Astrocyte (in vitro differentiated cells and primary cell): ENCODE data around the gene DUS1L. TPM values are rescaled to one million over a fixed set of nuclear protein-coding genes. Genes with fewer than 3 reads are reported as not detected.

ENCODE experiments used
- DNase-seq: peaks from one replicate; pipeline ENCODE4 v3.0.0-alpha.2; 2010; ENCODE audit warnings: low read depth
- FAIRE-seq: peaks from 2 replicates; lab custom pipeline; 2011; peaks lifted over from hg19 to GRCh38; lab: Jason Lieb, UNC
- H2AFZ ChIP-seq: 2 replicates; pipeline ENCODE4 v1.6.0; 2012; ENCODE audit warnings: low read depth, low read length, inconsistent platforms
- H3K27ac ChIP-seq: 2 replicates; pipeline ENCODE4 v1.5.1; 2011; ENCODE audit warnings: low read depth, low read length, inconsistent platforms
- H3K27me3 ChIP-seq: 2 replicates; pipeline ENCODE4 v1.6.0; 2011; ENCODE audit warnings: low read length, inconsistent platforms; ENCODE audit not compliant: insufficient read depth
- H3K36me3 ChIP-seq: 2 replicates; pipeline ENCODE4 v1.5.1; 2011; ENCODE audit warnings: low read length, inconsistent platforms; ENCODE audit not compliant: insufficient read depth
- H3K4me1 ChIP-seq: 2 replicates; pipeline ENCODE4 v1.5.1; 2011; ENCODE audit warnings: low read length, inconsistent platforms; ENCODE audit not compliant: insufficient read depth
- H3K4me2 ChIP-seq: 2 replicates; pipeline ENCODE4 v1.6.0; 2012; ENCODE audit warnings: low read length, inconsistent platforms
- H3K4me3 ChIP-seq: 2 replicates; pipeline ENCODE4 v1.5.1; 2011; ENCODE audit warnings: low read depth, mild to moderate bottlenecking, low read length, inconsistent platforms; ENCODE audit not compliant: insufficient read depth
- H3K79me2 ChIP-seq: 2 replicates; pipeline ENCODE4 v1.6.0; 2012; ENCODE audit warnings: mild to moderate bottlenecking, low read length, inconsistent platforms; ENCODE audit not compliant: insufficient read depth
- H3K9ac ChIP-seq: 2 replicates; pipeline ENCODE4 v1.6.0; 2012; ENCODE audit warnings: mild to moderate bottlenecking, low read length, inconsistent platforms
- H3K9me3 ChIP-seq: 2 replicates; pipeline ENCODE4 v1.5.1; 2012; ENCODE audit warnings: low read depth, mild to moderate bottlenecking, low read length, inconsistent platforms; ENCODE audit not compliant: insufficient read depth
- H4K20me1 ChIP-seq: 2 replicates; pipeline ENCODE4 v1.6.0; 2012; ENCODE audit warnings: low read length, inconsistent platforms; ENCODE audit not compliant: insufficient read depth
- H3K27ac Mint-ChIP-seq: one replicate; pipeline ENCODE4 v1.8.0; 2021; ENCODE audit warnings: mild to moderate bottlenecking, mixed read lengths; ENCODE audit not compliant: unreplicated experiment
- H3K27me3 Mint-ChIP-seq: one replicate; pipeline ENCODE4 v1.8.0; 2021; ENCODE audit warnings: low read depth, mixed read lengths; ENCODE audit not compliant: unreplicated experiment
- H3K36me3 Mint-ChIP-seq: one replicate; pipeline ENCODE4 v1.8.0; 2021; ENCODE audit warnings: low read depth, mixed read lengths; ENCODE audit not compliant: unreplicated experiment
- H3K4me1 Mint-ChIP-seq: one replicate; pipeline ENCODE4 v1.8.0; 2021; ENCODE audit warnings: low read depth, mixed read lengths; ENCODE audit not compliant: unreplicated experiment
- H3K4me3 Mint-ChIP-seq: one replicate; pipeline ENCODE4 v1.8.0; 2021; ENCODE audit warnings: mild to moderate bottlenecking, moderate library complexity, mixed read lengths; ENCODE audit not compliant: unreplicated experiment
- H3K9me3 Mint-ChIP-seq: one replicate; pipeline ENCODE4 v1.8.0; 2021; ENCODE audit warnings: mild to moderate bottlenecking, mixed read lengths; ENCODE audit not compliant: unreplicated experiment
- CTCF ChIP-seq: IDR thresholded peaks from 2 replicates; pipeline ENCODE4 v1.5.1; 2011; ENCODE audit warnings: low read depth, mild to moderate bottlenecking, inconsistent platforms, low read length, moderate library complexity; ENCODE audit not compliant: insufficient read depth
- EZH2 ChIP-seq: IDR thresholded peaks from 2 replicates; pipeline ENCODE4 v1.6.1; 2012; ENCODE audit warnings: mild to moderate bottlenecking, low read length, inconsistent platforms; ENCODE audit not compliant: insufficient read depth
- total RNA-seq: library from RNA; stranded (reverse); gene quantifications from 2 replicates; pipeline ENCODE4 v1.2.1, GENCODE V29; 2021

DUS1L gene
- total RNA-seq, 1 donor from 2014 or later: 55.1 TPM

GRCh38 chr17:82113941-82114340 lies 48.3 kb upstream of the DUS1L start:
- peaks cover 14% of the 10 kb centered on the region for H3K36me3 Mint-ChIP-seq
- no peaks in the 10 kb centered on the region for H3K9me3 ChIP-seq
- no peaks in the 10 kb centered on the region for H3K79me2 ChIP-seq
- FAIRE-seq (no peak), DNase-seq (no peak)
- H3K4me3 ChIP-seq: no peak overlapping the region
- no peak overlapping the region for H2AFZ ChIP-seq
- peaks cover 10% of the 10 kb centered on the region for H3K4me1 Mint-ChIP-seq
- H3K27ac Mint-ChIP-seq: peak overlapping the region; percentile 12
- no peaks in the 10 kb centered on the region for H3K36me3 ChIP-seq
- H3K9ac ChIP-seq: no peak overlapping the region
- H3K27me3 ChIP-seq: no peaks in the 10 kb centered on the region
- H3K4me2 ChIP-seq: no peak overlapping the region
- no peak overlapping the region for H3K4me3 Mint-ChIP-seq
- no peak overlapping the region for H3K27ac ChIP-seq
- no peaks in the 10 kb centered on the region for H3K27me3 Mint-ChIP-seq
- TF ChIP-seq CTCF: no peak
- TF ChIP-seq EZH2: no peak
- H3K9me3 Mint-ChIP-seq: no peaks in the 10 kb centered on the region
- peaks cover 12% of the 10 kb centered on the region for H4K20me1 ChIP-seq
- no peaks in the 10 kb centered on the region for H3K4me1 ChIP-seq

GRCh38 chr17:82113422-82113821 lies 47.8 kb upstream of the DUS1L start:
- no peaks in the 10 kb centered on the region for H3K27me3 ChIP-seq
- no peaks in the 10 kb centered on the region for H3K79me2 ChIP-seq
- H2AFZ ChIP-seq: no peak overlapping the region
- no peak overlapping the region for H3K9ac ChIP-seq
- TF ChIP-seq CTCF (no peak), EZH2 (no peak)
- FAIRE-seq: no peak
- no peaks in the 10 kb centered on the region for H3K9me3 ChIP-seq
- no peak for DNase-seq
- H3K4me1 Mint-ChIP-seq: peaks cover 6% of the 10 kb centered on the region
- H3K36me3 ChIP-seq: no peaks in the 10 kb centered on the region
- H3K27me3 Mint-ChIP-seq: no peaks in the 10 kb centered on the region
- H3K27ac Mint-ChIP-seq: no peak overlapping the region
- H4K20me1 ChIP-seq: peaks cover 12% of the 10 kb centered on the region
- no peak overlapping the region for H3K4me3 ChIP-seq
- H3K9me3 Mint-ChIP-seq: no peaks in the 10 kb centered on the region
- H3K27ac ChIP-seq: no peak overlapping the region
- H3K36me3 Mint-ChIP-seq: peaks cover 14% of the 10 kb centered on the region
- no peak overlapping the region for H3K4me3 Mint-ChIP-seq
- H3K4me1 ChIP-seq: no peaks in the 10 kb centered on the region
- H3K4me2 ChIP-seq: no peak overlapping the region

GRCh38 chr17:82112914-82113311 lies 47.3 kb upstream of the DUS1L start:
- Mint-ChIP-seq H3K36me3 (peaks cover 14% of the 10 kb centered on the region), H3K4me1 (peaks cover 2% of the 10 kb centered on the region), H3K9me3 (no peaks in the 10 kb centered on the region), H3K27me3 (no peaks in the 10 kb centered on the region), H3K27ac (no peak overlapping the region), H3K4me3 (no peak overlapping the region)
- H3K4me2 ChIP-seq: no peak overlapping the region
- no peak overlapping the region for H3K27ac ChIP-seq
- peaks cover 7% of the 10 kb centered on the region for H4K20me1 ChIP-seq
- TF ChIP-seq CTCF: no peak
- no peak for TF ChIP-seq EZH2
- H3K9ac ChIP-seq: no peak overlapping the region
- H3K9me3 ChIP-seq: no peaks in the 10 kb centered on the region
- no peaks in the 10 kb centered on the region for H3K27me3 ChIP-seq
- H3K79me2 ChIP-seq: no peaks in the 10 kb centered on the region
- DNase-seq (no peak), FAIRE-seq (no peak)
- no peak overlapping the region for H2AFZ ChIP-seq
- H3K36me3 ChIP-seq: no peaks in the 10 kb centered on the region
- H3K4me1 ChIP-seq: no peaks in the 10 kb centered on the region
- H3K4me3 ChIP-seq: no peak overlapping the region
